ENCODE measurements around the gene ZBTB34. TPM values are rescaled to one million over a fixed set of nuclear protein-coding genes. Genes with fewer than 3 reads are reported as not detected.

Gene ZBTB34
- total RNA-seq, 6 experiments from 2014 or later, result 2.0 to 3.4 (median 2.3) TPM

DNA sequence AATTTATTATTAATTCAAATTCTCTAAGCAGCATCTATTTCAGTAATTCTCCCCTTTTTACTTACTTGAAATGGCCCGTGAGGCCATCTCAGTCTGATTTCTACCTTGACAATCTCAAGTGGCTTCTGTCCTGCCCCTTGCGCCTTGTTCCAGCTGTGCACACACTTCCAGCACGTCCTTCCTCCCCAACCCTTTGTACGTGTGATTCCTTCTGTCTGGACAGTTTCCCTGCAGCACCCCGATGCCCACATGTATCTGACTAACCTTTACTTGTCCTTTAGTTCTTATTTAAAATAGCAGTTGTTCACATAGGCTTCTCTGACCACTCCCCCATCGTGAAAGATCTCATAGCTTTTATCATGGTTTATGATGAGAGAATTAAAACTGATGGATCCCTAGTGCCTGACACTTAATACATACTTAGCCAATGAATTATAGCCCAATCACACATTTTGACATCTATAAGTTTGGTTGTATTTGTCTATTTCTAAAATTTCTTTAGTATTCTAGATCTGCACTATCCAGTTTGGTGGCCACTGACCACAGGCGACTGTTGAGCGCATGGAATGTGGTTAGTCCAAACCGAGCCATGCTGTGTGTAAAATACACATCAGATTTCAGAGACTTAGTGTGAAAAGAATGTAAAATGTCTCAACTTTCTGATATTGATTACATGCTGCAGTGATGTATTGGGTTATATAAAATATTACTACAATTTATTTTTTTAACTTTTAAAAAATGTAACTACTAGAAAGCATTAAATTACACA is 14.3 kb downstream of the ZBTB34 start:
- H3K27me3 ChIP-seq, result no peaks in the 10 kb centered on the region
- no peak for TF ChIP-seq POLR2A (IDR thresholded peaks at IDR 0.05)
- no peak for TF ChIP-seq CTCF (IDR thresholded peaks at IDR 0.05)
- 78% methylated on average over 8 of the region's 9 CpGs for WGBS (ENCODE audit: insufficient coverage, low coverage, low lambda C conversion rate, missing lambda C conversion rate)
- H3K36me3 ChIP-seq, result peaks cover 0 to 6% (median 0%) of the 10 kb centered on the region in 4 donors
- no peak overlapping the region for H3K27ac ChIP-seq
- intact Hi-C loops (cut with DNase I), result no loop called here
- ATAC-seq, result no peak
- DNase-seq, result no peak
- no peaks in the 10 kb centered on the region for H3K9me3 ChIP-seq
- H3K4me1 ChIP-seq, result peaks cover 0 to 8% (median 4%) of the 10 kb centered on the region in 4 donors
- no peak overlapping the region for H3K4me3 ChIP-seq

DNA sequence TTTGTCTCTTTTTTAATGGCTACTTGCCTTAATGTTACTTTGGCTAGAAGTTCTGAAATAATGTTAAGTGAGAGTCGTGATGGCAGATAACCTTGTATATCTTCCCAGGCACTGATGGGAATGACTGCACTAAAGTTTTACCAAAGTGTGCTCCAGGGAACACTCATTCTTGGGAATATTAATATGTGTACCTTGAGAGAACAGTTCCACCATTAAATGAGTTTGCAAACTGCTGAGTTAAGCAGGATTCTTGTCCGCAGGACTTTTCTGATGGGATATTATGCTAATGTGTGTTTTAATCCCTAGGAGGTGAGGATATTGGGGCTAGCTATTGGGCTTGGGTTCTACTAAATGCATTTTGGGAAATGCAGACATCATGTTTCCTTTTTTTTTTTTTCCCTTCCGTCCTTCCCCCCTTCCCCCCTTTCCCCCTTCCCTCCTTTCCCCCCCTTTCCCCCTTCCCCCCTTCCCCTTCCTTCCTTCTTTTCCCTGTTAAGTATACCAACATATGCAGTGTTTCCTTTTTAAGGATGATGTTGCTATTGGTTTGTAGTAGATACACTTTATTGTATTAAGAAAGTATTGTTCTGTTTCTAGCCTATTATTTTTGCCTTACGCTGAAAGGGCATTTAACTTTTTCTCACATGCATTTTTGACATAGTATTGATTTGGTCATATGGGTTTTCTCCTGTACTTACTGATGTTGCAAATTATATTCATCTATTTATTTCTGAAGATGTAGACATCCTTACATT is 15.5 kb downstream of the ZBTB34 start:
- H3K36me3 ChIP-seq, result peaks cover 0 to 18% (median 1%) of the 10 kb centered on the region in 4 donors
- 68% methylated on average over 4 of the region's 4 CpGs for WGBS (ENCODE audit: insufficient coverage, low coverage, low lambda C conversion rate, missing lambda C conversion rate)
- no peaks in the 10 kb centered on the region for H3K27me3 ChIP-seq
- H3K4me1 ChIP-seq, result no peaks in the 10 kb centered on the region
- no peak overlapping the region for H3K4me3 ChIP-seq
- H3K27ac ChIP-seq, result no peak overlapping the region
- no peaks in the 10 kb centered on the region for H3K9me3 ChIP-seq
- DNase-seq, result no peak
- intact Hi-C loops (cut with DNase I), result no loop called here
- TF ChIP-seq POLR2A (IDR thresholded peaks at IDR 0.05), result no peak
- TF ChIP-seq CTCF (IDR thresholded peaks at IDR 0.05), result no peak
- no peak for ATAC-seq

- no peak overlapping the region for H3K27ac ChIP-seq
- intact Hi-C loops (cut with DNase I), result no loop called here
- H3K4me1 ChIP-seq, result no peaks in the 10 kb centered on the region
- no peak for DNase-seq
- TF ChIP-seq POLR2A (IDR thresholded peaks at IDR 0.05) (no peak), CTCF (IDR thresholded peaks at IDR 0.05) (no peak)
- no peaks in the 10 kb centered on the region for H3K27me3 ChIP-seq
- H3K4me3 ChIP-seq, result no peak overlapping the region
- peaks cover 0 to 19% (median 1%) of the 10 kb centered on the region in 4 donors for H3K36me3 ChIP-seq
- ATAC-seq, result no peak
- H3K9me3 ChIP-seq, result no peaks in the 10 kb centered on the region
- 73% methylated on average over 4 of the region's 4 CpGs for WGBS (ENCODE audit: insufficient coverage, low coverage, low lambda C conversion rate, missing lambda C conversion rate)
These were observed 16.1 kb downstream of the ZBTB34 start for GRCh38 chr9:126876531-126876930.

DNA sequence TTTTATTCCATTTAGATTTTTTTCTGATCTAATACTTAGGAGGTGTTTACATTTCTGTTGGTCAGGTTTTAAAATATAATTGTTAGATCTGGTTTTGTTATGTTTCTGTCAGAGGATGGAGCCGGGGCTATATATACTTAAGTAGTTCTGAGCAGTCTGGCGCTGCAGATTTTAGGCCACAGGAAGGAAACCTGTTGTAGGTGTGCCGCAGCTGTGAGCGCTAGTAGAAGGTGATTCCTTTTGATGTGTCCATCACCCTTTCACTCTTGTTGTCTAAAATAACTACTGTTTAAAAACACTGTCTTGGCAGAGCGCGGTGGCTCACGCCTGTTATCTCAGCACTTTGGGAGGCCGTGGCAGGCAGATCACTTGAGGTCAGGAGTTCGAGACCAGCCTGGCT is 17.0 kb downstream of the ZBTB34 start:
- H3K9me3 ChIP-seq, result no peaks in the 10 kb centered on the region
- H3K27ac ChIP-seq, result no peak overlapping the region
- no peak for DNase-seq
- H3K36me3 ChIP-seq, result peaks cover 0 to 19% (median 1%) of the 10 kb centered on the region in 4 donors
- WGBS (ENCODE audit: insufficient coverage, low coverage, low lambda C conversion rate, missing lambda C conversion rate), result 69% methylated on average over 8 of the region's 9 CpGs
- TF ChIP-seq POLR2A (IDR thresholded peaks at IDR 0.05), result no peak
- no peak for TF ChIP-seq CTCF (IDR thresholded peaks at IDR 0.05)
- intact Hi-C loops (cut with DNase I), result no loop called here
- H3K4me1 ChIP-seq, result no peaks in the 10 kb centered on the region
- no peak for ATAC-seq
- no peak overlapping the region for H3K4me3 ChIP-seq
- H3K27me3 ChIP-seq, result no peaks in the 10 kb centered on the region
